Osteoblast (primary cell): ENCODE measurements around the gene GCNA. TPM values are rescaled to one million over a fixed set of nuclear protein-coding genes. Genes with fewer than 3 reads are reported as not detected.

Experiments
- DNase-seq: peaks from one replicate; pipeline ENCODE4 v3.0.0; 2011; ENCODE audit warnings: low spot score, mixed read lengths; ENCODE audit not compliant: insufficient read length; ENCODE audit errors: missing footprints
- H2AFZ ChIP-seq: 2 replicates; pipeline ENCODE4 v1.6.0; 2011; ENCODE audit warnings: mild to moderate bottlenecking, low read length
- H3K27ac ChIP-seq: 2 replicates; pipeline ENCODE4 v1.5.1; 2011; ENCODE audit warnings: mild to moderate bottlenecking, low read depth, low read length, moderate library complexity
- H3K27me3 ChIP-seq: 2 replicates; pipeline ENCODE4 v1.6.0; 2012; ENCODE audit warnings: mild to moderate bottlenecking, control low read depth, inconsistent platforms, low read length, moderate library complexity; ENCODE audit not compliant: insufficient read depth
- H3K36me3 ChIP-seq: 2 replicates; pipeline ENCODE4 v1.5.1; 2011; ENCODE audit warnings: mild to moderate bottlenecking, low read length, control low read depth, moderate library complexity; ENCODE audit not compliant: insufficient read depth
- H3K4me1 ChIP-seq: 2 replicates; pipeline ENCODE4 v1.5.1; 2011; ENCODE audit warnings: mild to moderate bottlenecking, low read length, control low read depth, moderate library complexity; ENCODE audit not compliant: insufficient read depth
- H3K4me2 ChIP-seq: 2 replicates; pipeline ENCODE4 v1.6.0; 2011; ENCODE audit warnings: mild to moderate bottlenecking, low read length; ENCODE audit not compliant: insufficient read depth
- H3K4me3 ChIP-seq: fragments of 200-600 bp; sonication (generic); 3 replicates; pipeline ENCODE4 v1.5.1; 2012; ENCODE audit warnings: mild to moderate bottlenecking, low read length, inconsistent platforms; ENCODE audit not compliant: insufficient read depth
- H3K79me2 ChIP-seq: 2 replicates; pipeline ENCODE4 v1.6.0; 2012; ENCODE audit warnings: mild to moderate bottlenecking, low read length, control low read depth, inconsistent platforms; ENCODE audit not compliant: insufficient read depth
- H3K9me3 ChIP-seq: 2 replicates; pipeline ENCODE4 v1.5.1; 2011; ENCODE audit warnings: low read depth, low read length, control low read depth
- H4K20me1 ChIP-seq: 2 replicates; pipeline ENCODE4 v1.6.0; 2012; ENCODE audit warnings: mild to moderate bottlenecking, low read length, control low read depth; ENCODE audit not compliant: insufficient read depth
- CTCF ChIP-seq: IDR thresholded peaks from 2 replicates; pipeline ENCODE4 v1.5.1; 2011; ENCODE audit warnings: mild to moderate bottlenecking, low read depth, low read length, moderate library complexity; ENCODE audit errors: extremely low read depth
- total RNA-seq: library from RNA; depleted of rRNA; stranded (reverse); fragments of >200 nt; gene quantifications from 2 replicates; pipeline ENCODE4 v1.2.3, GENCODE V29; 2012

The GCNA gene
- total RNA-seq, 1 donor = 4.3 TPM

GRCh38 chrX:71542825-71543224 lies 35.4 kb upstream of the GCNA start:
- Histone ChIP-seq H3K4me1 (peaks cover 31% of the 10 kb centered on the region), H4K20me1 (peaks cover 44% of the 10 kb centered on the region), H2AFZ (no peak overlapping the region), H3K79me2 (peaks cover 82% of the 10 kb centered on the region), H3K9me3 (no peaks in the 10 kb centered on the region), H3K4me2 (peak overlapping the region; percentile 12), H3K4me3 (no peak overlapping the region), H3K27me3 (peaks cover 3% of the 10 kb centered on the region), H3K36me3 (peaks cover 25% of the 10 kb centered on the region), H3K27ac (peak overlapping the region; percentile 87)
- no peak for TF ChIP-seq CTCF
- DNase-seq = no peak

- Histone ChIP-seq H3K4me3 (no peak overlapping the region), H3K36me3 (peaks cover 28% of the 10 kb centered on the region), H3K4me1 (peaks cover 30% of the 10 kb centered on the region), H4K20me1 (peaks cover 47% of the 10 kb centered on the region), H3K4me2 (peak overlapping the region; percentile 12), H2AFZ (no peak overlapping the region), H3K79me2 (peaks cover 82% of the 10 kb centered on the region), H3K27ac (peak overlapping the region; percentile 87), H3K27me3 (peaks cover 3% of the 10 kb centered on the region), H3K9me3 (no peaks in the 10 kb centered on the region)
- no peak for TF ChIP-seq CTCF
- no peak for DNase-seq
Observed at GRCh38 chrX:71543316-71543715, 34.9 kb upstream of the GCNA start.

GRCh38 chrX:71545364-71545763 lies 32.9 kb upstream of the GCNA start:
- H3K4me3 ChIP-seq = no peak overlapping the region
- peaks cover 76% of the 10 kb centered on the region for H3K79me2 ChIP-seq
- no peak overlapping the region for H2AFZ ChIP-seq
- peaks cover 31% of the 10 kb centered on the region for H3K36me3 ChIP-seq
- no peaks in the 10 kb centered on the region for H3K27me3 ChIP-seq
- DNase-seq = no peak
- peaks cover 44% of the 10 kb centered on the region for H4K20me1 ChIP-seq
- no peak overlapping the region for H3K27ac ChIP-seq
- H3K9me3 ChIP-seq = no peaks in the 10 kb centered on the region
- TF ChIP-seq CTCF = no peak
- H3K4me1 ChIP-seq = peaks cover 30% of the 10 kb centered on the region
- no peak overlapping the region for H3K4me2 ChIP-seq

- Histone ChIP-seq H4K20me1 (peaks cover 41% of the 10 kb centered on the region), H3K79me2 (peaks cover 69% of the 10 kb centered on the region), H3K9me3 (no peaks in the 10 kb centered on the region), H3K4me3 (no peak overlapping the region), H3K4me2 (no peak overlapping the region), H3K27ac (no peak overlapping the region), H3K36me3 (peaks cover 31% of the 10 kb centered on the region), H3K27me3 (no peaks in the 10 kb centered on the region), H3K4me1 (peaks cover 20% of the 10 kb centered on the region), H2AFZ (no peak overlapping the region)
- no peak for TF ChIP-seq CTCF
- no peak for DNase-seq
Observed at GRCh38 chrX:71546879-71547278, 31.4 kb upstream of the GCNA start.
